Measurements from ENCODE around the gene DDOST.
A peak's percentile ranks its signal among the peaks of the same experiment; 100 is the strongest.

Gene DDOST

GRCh38 chr1:20658166-20658915 is 2.8 kb downstream of the DDOST start:
- Histone ChIP-seq H3K36me3 (ENCODE audit: control insufficient read depth, insufficient read depth, low read length, severe bottlenecking) (peaks cover 45% of the 10 kb centered on the region), H3K4me3 (ENCODE audit: low read length) (no peak overlapping the region)
- DNase-seq (ENCODE audit: low read depth) = no peak

GRCh38 chr1:20657024-20657423 is 4.1 kb downstream of the DDOST start:
- no peak overlapping the region for H3K9ac ChIP-seq (ENCODE audit: low read length)
- H3K9me3 ChIP-seq (ENCODE audit: control insufficient read depth, low read length) = no peaks in the 10 kb centered on the region
- H3K4me1 ChIP-seq (ENCODE audit: control insufficient read depth, insufficient read depth, low read length) = peaks cover 18% of the 10 kb centered on the region
- peaks cover 58% of the 10 kb centered on the region for H3K36me3 ChIP-seq (ENCODE audit: control insufficient read depth, insufficient read depth, low read length, severe bottlenecking)
- no peak for DNase-seq (ENCODE audit: low read depth)
- no peak overlapping the region for H3K4me3 ChIP-seq (ENCODE audit: low read length)
- H3K27me3 ChIP-seq (replicated peaks; ENCODE audit: control insufficient read depth, insufficient read depth, low read length) = no peaks in the 10 kb centered on the region

More at GRCh38 chr1:20658166-20658915, 2.8 kb downstream of the DDOST start:
- Histone ChIP-seq H3K4me1 (ENCODE audit: control insufficient read depth, insufficient read depth, low read length) (peaks cover 21% of the 10 kb centered on the region), H3K9me3 (ENCODE audit: control insufficient read depth, low read length) (no peaks in the 10 kb centered on the region), H3K27me3 (replicated peaks; ENCODE audit: control insufficient read depth, insufficient read depth, low read length) (no peaks in the 10 kb centered on the region), H3K9ac (ENCODE audit: low read length) (no peak overlapping the region)

GRCh38 chr1:20654104-20654690 is 7.0 kb downstream of the DDOST start:
- Histone ChIP-seq H3K9me3 (ENCODE audit: control insufficient read depth, low read length) (no peaks in the 10 kb centered on the region), H3K4me1 (ENCODE audit: control insufficient read depth, insufficient read depth, low read length) (peaks cover 1% of the 10 kb centered on the region), H3K4me3 (ENCODE audit: low read length) (no peak overlapping the region), H3K9ac (ENCODE audit: low read length) (no peak overlapping the region), H3K36me3 (ENCODE audit: control insufficient read depth, insufficient read depth, low read length, severe bottlenecking) (peaks cover 84% of the 10 kb centered on the region), H3K27me3 (replicated peaks; ENCODE audit: control insufficient read depth, insufficient read depth, low read length) (no peaks in the 10 kb centered on the region)
- no peak for DNase-seq (ENCODE audit: low read depth)

GRCh38 chr1:20652300-20652699 is 8.9 kb downstream of the DDOST start:
- Histone ChIP-seq H3K27me3 (replicated peaks; ENCODE audit: control insufficient read depth, insufficient read depth, low read length) (no peaks in the 10 kb centered on the region), H3K4me1 (ENCODE audit: control insufficient read depth, insufficient read depth, low read length) (no peaks in the 10 kb centered on the region), H3K4me3 (ENCODE audit: low read length) (no peak overlapping the region), H3K36me3 (ENCODE audit: control insufficient read depth, insufficient read depth, low read length, severe bottlenecking) (peaks cover 87% of the 10 kb centered on the region), H3K9ac (ENCODE audit: low read length) (no peak overlapping the region), H3K9me3 (ENCODE audit: control insufficient read depth, low read length) (no peaks in the 10 kb centered on the region)
- no peak for DNase-seq (ENCODE audit: low read depth)

GRCh38 chr1:20648946-20649345 is 12.2 kb downstream of the DDOST start:
- H3K36me3 ChIP-seq (ENCODE audit: control insufficient read depth, insufficient read depth, low read length, severe bottlenecking) = peaks cover 81% of the 10 kb centered on the region
- no peak for DNase-seq (ENCODE audit: low read depth)
- no peaks in the 10 kb centered on the region for H3K4me1 ChIP-seq (ENCODE audit: control insufficient read depth, insufficient read depth, low read length)
- H3K4me3 ChIP-seq (ENCODE audit: low read length) = no peak overlapping the region
- no peaks in the 10 kb centered on the region for H3K27me3 ChIP-seq (replicated peaks; ENCODE audit: control insufficient read depth, insufficient read depth, low read length)
- no peaks in the 10 kb centered on the region for H3K9me3 ChIP-seq (ENCODE audit: control insufficient read depth, low read length)
- no peak overlapping the region for H3K9ac ChIP-seq (ENCODE audit: low read length)

GRCh38 chr1:20648438-20648837 is 12.7 kb downstream of the DDOST start:
- Histone ChIP-seq H3K36me3 (ENCODE audit: control insufficient read depth, insufficient read depth, low read length, severe bottlenecking) (peaks cover 80% of the 10 kb centered on the region), H3K9ac (ENCODE audit: low read length) (no peak overlapping the region), H3K4me1 (ENCODE audit: control insufficient read depth, insufficient read depth, low read length) (no peaks in the 10 kb centered on the region), H3K27me3 (replicated peaks; ENCODE audit: control insufficient read depth, insufficient read depth, low read length) (no peaks in the 10 kb centered on the region), H3K9me3 (ENCODE audit: control insufficient read depth, low read length) (no peaks in the 10 kb centered on the region), H3K4me3 (ENCODE audit: low read length) (no peak overlapping the region)
- no peak for DNase-seq (ENCODE audit: low read depth)

GRCh38 chr1:20645414-20645813 is 15.8 kb downstream of the DDOST start:
- H3K9me3 ChIP-seq (ENCODE audit: control insufficient read depth, low read length) = no peaks in the 10 kb centered on the region
- no peak overlapping the region for H3K4me3 ChIP-seq (ENCODE audit: low read length)
- H3K27me3 ChIP-seq (replicated peaks; ENCODE audit: control insufficient read depth, insufficient read depth, low read length) = no peaks in the 10 kb centered on the region
- H3K9ac ChIP-seq (ENCODE audit: low read length) = no peak overlapping the region
- H3K36me3 ChIP-seq (ENCODE audit: control insufficient read depth, insufficient read depth, low read length, severe bottlenecking) = peaks cover 75% of the 10 kb centered on the region
- no peak for DNase-seq (ENCODE audit: low read depth)
- H3K4me1 ChIP-seq (ENCODE audit: control insufficient read depth, insufficient read depth, low read length) = no peaks in the 10 kb centered on the region

- H3K9ac ChIP-seq (ENCODE audit: low read length) = no peak overlapping the region
- H3K9me3 ChIP-seq (ENCODE audit: control insufficient read depth, low read length) = no peaks in the 10 kb centered on the region
- peaks cover 74% of the 10 kb centered on the region for H3K36me3 ChIP-seq (ENCODE audit: control insufficient read depth, insufficient read depth, low read length, severe bottlenecking)
- H3K4me1 ChIP-seq (ENCODE audit: control insufficient read depth, insufficient read depth, low read length) = no peaks in the 10 kb centered on the region
- no peak overlapping the region for H3K4me3 ChIP-seq (ENCODE audit: low read length)
- DNase-seq (ENCODE audit: low read depth) = no peak
- H3K27me3 ChIP-seq (replicated peaks; ENCODE audit: control insufficient read depth, insufficient read depth, low read length) = no peaks in the 10 kb centered on the region
Observed at GRCh38 chr1:20644416-20644815, 16.8 kb downstream of the DDOST start.

GRCh38 chr1:20643080-20643479 is 18.1 kb downstream of the DDOST start:
- Histone ChIP-seq H3K9me3 (ENCODE audit: control insufficient read depth, low read length) (no peaks in the 10 kb centered on the region), H3K9ac (ENCODE audit: low read length) (no peak overlapping the region), H3K27me3 (replicated peaks; ENCODE audit: control insufficient read depth, insufficient read depth, low read length) (no peaks in the 10 kb centered on the region), H3K36me3 (ENCODE audit: control insufficient read depth, insufficient read depth, low read length, severe bottlenecking) (peaks cover 74% of the 10 kb centered on the region), H3K4me1 (ENCODE audit: control insufficient read depth, insufficient read depth, low read length) (no peaks in the 10 kb centered on the region), H3K4me3 (ENCODE audit: low read length) (no peak overlapping the region)
- DNase-seq (ENCODE audit: low read depth) = no peak

- Histone ChIP-seq H3K27me3 (replicated peaks; ENCODE audit: control insufficient read depth, insufficient read depth, low read length) (no peaks in the 10 kb centered on the region), H3K9ac (ENCODE audit: low read length) (no peak overlapping the region), H3K4me1 (ENCODE audit: control insufficient read depth, insufficient read depth, low read length) (no peaks in the 10 kb centered on the region), H3K4me3 (ENCODE audit: low read length) (no peak overlapping the region), H3K36me3 (ENCODE audit: control insufficient read depth, insufficient read depth, low read length, severe bottlenecking) (peaks cover 79% of the 10 kb centered on the region), H3K9me3 (ENCODE audit: control insufficient read depth, low read length) (no peaks in the 10 kb centered on the region)
- DNase-seq (ENCODE audit: low read depth) = no peak
Observed at GRCh38 chr1:20641975-20642374, 19.2 kb downstream of the DDOST start.

GRCh38 chr1:20640183-20640597 is 21.0 kb downstream of the DDOST start:
- no peaks in the 10 kb centered on the region for H3K4me1 ChIP-seq (ENCODE audit: control insufficient read depth, insufficient read depth, low read length)
- no peak overlapping the region for H3K9ac ChIP-seq (ENCODE audit: low read length)
- peak; percentile 82 for DNase-seq (ENCODE audit: low read depth)
- no peaks in the 10 kb centered on the region for H3K9me3 ChIP-seq (ENCODE audit: control insufficient read depth, low read length)
- no peak overlapping the region for H3K4me3 ChIP-seq (ENCODE audit: low read length)
- peaks cover 69% of the 10 kb centered on the region for H3K36me3 ChIP-seq (ENCODE audit: control insufficient read depth, insufficient read depth, low read length, severe bottlenecking)
- no peaks in the 10 kb centered on the region for H3K27me3 ChIP-seq (replicated peaks; ENCODE audit: control insufficient read depth, insufficient read depth, low read length)
